ENCODE measurements around the gene DMPK.

GRCh38 chr19:45798995-45799517 is 16.8 kb upstream of the DMPK start:
- TF ChIP-seq POLR2AphosphoS5 (IDR thresholded peaks at IDR 0.05; ENCODE audit: borderline replicate concordance, low read depth, low read length) (no peak), EZH2 (IDR thresholded peaks at IDR 0.05) (no peak)

Data from SK-N-MC (cell line).